ENCODE results near the gene ARL6.

ARL6 gene

GRCh38 chr3:97804471-97804870 lies 39.9 kb downstream of the ARL6 start:
- Histone ChIP-seq H3K9ac (no peak overlapping the region), H3K9me3 (ENCODE audit: control insufficient read depth, low read length) (no peaks in the 10 kb centered on the region), H3K4me3 (ENCODE audit: low read depth, low read length) (no peak overlapping the region), H3K27me3 (ENCODE audit: control insufficient read depth, insufficient read depth, low read length) (no peaks in the 10 kb centered on the region), H3K79me2 (no peaks in the 10 kb centered on the region), H3K4me1 (no peaks in the 10 kb centered on the region), H2AFZ (no peak overlapping the region), H3K27ac (no peak overlapping the region), H3K4me2 (ENCODE audit: low read length) (no peak overlapping the region), H3K36me3 (ENCODE audit: control insufficient read depth, insufficient read depth, low read length) (no peaks in the 10 kb centered on the region)
- TF ChIP-seq CTCF (IDR thresholded peaks at IDR 0.05) = no peak

GRCh38 chr3:97810779-97811390 lies 46.3 kb downstream of the ARL6 start:
- Histone ChIP-seq H2AFZ (no peak overlapping the region), H3K4me3 (ENCODE audit: low read depth, low read length) (no peak overlapping the region), H3K27me3 (ENCODE audit: control insufficient read depth, insufficient read depth, low read length) (no peaks in the 10 kb centered on the region), H3K27ac (no peak overlapping the region), H3K79me2 (no peaks in the 10 kb centered on the region), H3K9ac (no peak overlapping the region), H3K36me3 (ENCODE audit: control insufficient read depth, insufficient read depth, low read length) (no peaks in the 10 kb centered on the region), H3K4me1 (no peaks in the 10 kb centered on the region), H3K9me3 (ENCODE audit: control insufficient read depth, low read length) (no peaks in the 10 kb centered on the region), H3K4me2 (ENCODE audit: low read length) (no peak overlapping the region)
- no peak for TF ChIP-seq CTCF (IDR thresholded peaks at IDR 0.05)

- no peak overlapping the region for H3K4me3 ChIP-seq (ENCODE audit: low read depth, low read length)
- H3K27ac ChIP-seq = no peak overlapping the region
- H3K4me2 ChIP-seq (ENCODE audit: low read length) = no peak overlapping the region
- H3K27me3 ChIP-seq (ENCODE audit: control insufficient read depth, insufficient read depth, low read length) = no peaks in the 10 kb centered on the region
- H2AFZ ChIP-seq = no peak overlapping the region
- no peaks in the 10 kb centered on the region for H3K4me1 ChIP-seq
- H3K79me2 ChIP-seq = no peaks in the 10 kb centered on the region
- no peaks in the 10 kb centered on the region for H3K36me3 ChIP-seq (ENCODE audit: control insufficient read depth, insufficient read depth, low read length)
- TF ChIP-seq CTCF (IDR thresholded peaks at IDR 0.05) = no peak
- H3K9me3 ChIP-seq (ENCODE audit: control insufficient read depth, low read length) = no peaks in the 10 kb centered on the region
- H3K9ac ChIP-seq = no peak overlapping the region
Measured at GRCh38 chr3:97815149-97815917, 50.8 kb downstream of the ARL6 start.

GRCh38 chr3:97816811-97817210 lies 52.3 kb downstream of the ARL6 start:
- Histone ChIP-seq H3K4me3 (ENCODE audit: low read depth, low read length) (no peak overlapping the region), H3K4me1 (no peaks in the 10 kb centered on the region), H3K9ac (no peak overlapping the region), H3K27me3 (ENCODE audit: control insufficient read depth, insufficient read depth, low read length) (no peaks in the 10 kb centered on the region), H3K36me3 (ENCODE audit: control insufficient read depth, insufficient read depth, low read length) (no peaks in the 10 kb centered on the region), H3K79me2 (no peaks in the 10 kb centered on the region), H3K9me3 (ENCODE audit: control insufficient read depth, low read length) (no peaks in the 10 kb centered on the region), H3K4me2 (ENCODE audit: low read length) (no peak overlapping the region), H3K27ac (no peak overlapping the region), H2AFZ (no peak overlapping the region)
- no peak for TF ChIP-seq CTCF (IDR thresholded peaks at IDR 0.05)

GRCh38 chr3:97817965-97818364 lies 53.4 kb downstream of the ARL6 start:
- Histone ChIP-seq H3K79me2 (no peaks in the 10 kb centered on the region), H3K4me1 (no peaks in the 10 kb centered on the region), H3K4me3 (ENCODE audit: low read depth, low read length) (no peak overlapping the region), H3K27me3 (ENCODE audit: control insufficient read depth, insufficient read depth, low read length) (no peaks in the 10 kb centered on the region), H3K9me3 (ENCODE audit: control insufficient read depth, low read length) (no peaks in the 10 kb centered on the region), H3K27ac (no peak overlapping the region), H3K9ac (no peak overlapping the region), H3K36me3 (ENCODE audit: control insufficient read depth, insufficient read depth, low read length) (no peaks in the 10 kb centered on the region), H2AFZ (no peak overlapping the region), H3K4me2 (ENCODE audit: low read length) (no peak overlapping the region)
- TF ChIP-seq CTCF (IDR thresholded peaks at IDR 0.05) = no peak
